HepG2 (cell line): Measurements from ENCODE around the gene TCN1. TPM values are rescaled to one million over a fixed set of nuclear protein-coding genes. Genes with fewer than 3 reads are reported as not detected.

Experiments used
- ATAC-seq: fragments of 200-7000 bp; cut with Tn5 transposase; 3 replicates; pipeline ENCODE4 v1.9.1; 2020; ENCODE audit warnings: mild to moderate bottlenecking, moderate library complexity
- BruUV-seq: library from RNA; stranded (reverse); fragments of 400-500 nt; replicated peaks from 2 replicates; lab custom pipeline; 2021; lab: Mats Ljungman, UMichigan
- CTCF ChIA-PET: fragments of 300-600 bp; formaldehyde crosslinking; extraction: SDS; loops from one replicate; lab custom pipeline; 2021; ENCODE audit warnings: low total read pairs, inconsistent platforms, low intra/inter-chr PET ratio; lab: Yijun Ruan, JAX
- POLR2A ChIA-PET: fragments of 350-600 bp; sonication (Branson Sonifier 250); formaldehyde crosslinking; loops from one replicate; lab custom pipeline; 2020; ENCODE audit warnings: antibody characterized with exemption, inconsistent platforms; lab: Yijun Ruan, JAX
- DNase-seq: peaks from one replicate; pipeline ENCODE4 v3.0.0-alpha.2; 2015; ENCODE audit warnings: low spot score
- FAIRE-seq: peaks from 3 replicates; lab custom pipeline; 2011; peaks lifted over from hg19 to GRCh38; lab: Jason Lieb, UNC
- H2AFZ ChIP-seq: one replicate; pipeline ENCODE4 v1.6.1; 2011; ENCODE audit warnings: low read length, inconsistent platforms
- H3K27ac ChIP-seq: fragments of 300-600 bp; 3 replicates; pipeline ENCODE4 v1.8.0; 2011; ENCODE audit warnings: mixed run types, mild to moderate bottlenecking, mixed read lengths, low read length, inconsistent platforms; ENCODE audit not compliant: insufficient read depth; ENCODE audit errors: extremely low read length
- H3K27me3 ChIP-seq, 2 experiments: fragments of 200-600 bp in 1 of 2; 2 replicates in 1 of 2; 3 replicates in 1 of 2; pipeline versions ENCODE4 v1.6.0 to v1.8.0; 2011; ENCODE audit warnings: low read length in 2 of 2, mild to moderate bottlenecking in 2 of 2, moderate library complexity in 2 of 2, inconsistent platforms in 1 of 2; ENCODE audit not compliant: insufficient read depth in 2 of 2, control insufficient read depth in 1 of 2
- H3K36me3 ChIP-seq, 2 experiments: fragments of 200-600 bp in 1 of 2; replicated peaks in 1 of 2; 2 replicates in 1 of 2; 3 replicates in 1 of 2; pipeline versions ENCODE4 v1.5.1 to v1.8.0; 2011; ENCODE audit warnings: low read length in 2 of 2, inconsistent platforms in 1 of 2; ENCODE audit not compliant: insufficient read depth in 2 of 2, control insufficient read depth in 1 of 2
- H3K4me1 ChIP-seq: 2 replicates; pipeline ENCODE4 v1.5.1; 2012; ENCODE audit warnings: low read length, inconsistent platforms; ENCODE audit not compliant: insufficient read depth
- H3K4me2 ChIP-seq: 2 replicates; pipeline ENCODE4 v1.6.0; 2011; ENCODE audit warnings: low read depth, low read length, inconsistent platforms
- H3K4me3 ChIP-seq, 3 experiments: fragments of 200-600 bp in 1 of 3; sonication (generic), shearing (Covaris generic) in 1 of 3; replicated peaks in 1 of 3; 2 replicates each; pipeline ENCODE4 v1.5.1; 2011 to 2016; ENCODE audit warnings: low read length in 3 of 3, inconsistent platforms in 2 of 3, low read depth in 2 of 3, mild to moderate bottlenecking in 2 of 3, control low read depth in 1 of 3, mixed read lengths in 1 of 3; ENCODE audit not compliant: insufficient read depth in 1 of 3
- H3K79me2 ChIP-seq: one replicate; pipeline ENCODE4 v1.6.1; 2011; ENCODE audit warnings: low read length, inconsistent platforms; ENCODE audit not compliant: insufficient read depth
- H3K9ac ChIP-seq: 2 replicates; pipeline ENCODE4 v1.6.0; 2011; ENCODE audit warnings: mild to moderate bottlenecking, low read depth, low read length, inconsistent platforms; ENCODE audit not compliant: insufficient read depth
- H3K9me3 ChIP-seq: 2 replicates; pipeline ENCODE4 v1.5.1; 2012; ENCODE audit warnings: mild to moderate bottlenecking, low read length
- H4K20me1 ChIP-seq: 2 replicates; pipeline ENCODE4 v1.6.0; 2011; ENCODE audit warnings: inconsistent platforms, mild to moderate bottlenecking, low read length, moderate library complexity; ENCODE audit not compliant: insufficient read depth
- MAFK ChIP-seq, 2 experiments: IDR thresholded peaks in 1 of 2; conservative IDR thresholded peaks in 1 of 2; 2 replicates each; pipeline ENCODE4 v1.6.1; 2011; ENCODE audit warnings: improper control_type of control experiment in 2 of 2, low read length in 2 of 2
- NFIC ChIP-seq: IDR thresholded peaks from 2 replicates; pipeline ENCODE4 v1.6.1; 2012; ENCODE audit warnings: mild to moderate bottlenecking, low read length, inconsistent platforms
- PATZ1 ChIP-seq: sonication (generic); formaldehyde crosslinking; IDR thresholded peaks from 2 replicates; pipeline ENCODE4 v1.4.0; 2020; ENCODE audit warnings: missing genetic modification reagents
- XRCC5 ChIP-seq: fragments of 200-400 bp; formaldehyde crosslinking; optimal IDR thresholded peaks from 2 replicates; pipeline ENCODE3; 2017; ENCODE audit warnings: mild to moderate bottlenecking, low read length
- ZBTB20 ChIP-seq: sonication (generic); formaldehyde crosslinking; IDR thresholded peaks from 2 replicates; pipeline ENCODE4 v1.8.1; 2023; ENCODE audit warnings: missing genetic modification reagents, low read depth, mild to moderate bottlenecking, borderline replicate concordance
- ZBTB38 ChIP-seq: sonication (generic); formaldehyde crosslinking; IDR thresholded peaks from 2 replicates; pipeline ENCODE4 v1.5.1; 2020; ENCODE audit warnings: mild to moderate bottlenecking, missing genetic modification reagents
- ZC3H13 ChIP-seq: sonication (generic); formaldehyde crosslinking; IDR thresholded peaks from 2 replicates; pipeline ENCODE4 v1.8.1; 2023; ENCODE audit warnings: mild to moderate bottlenecking, missing genetic modification reagents, moderate library complexity
- ZFP41 ChIP-seq: sonication (generic); formaldehyde crosslinking; IDR thresholded peaks from 2 replicates; pipeline ENCODE4 v1.4.0; 2020; ENCODE audit warnings: mild to moderate bottlenecking, missing genetic modification reagents, borderline replicate concordance
- ZKSCAN5 ChIP-seq: sonication (generic); formaldehyde crosslinking; IDR thresholded peaks from 2 replicates; pipeline ENCODE4 v1.5.1; 2020; ENCODE audit warnings: mild to moderate bottlenecking, missing genetic modification reagents
- ZNF577 ChIP-seq: sonication (generic); formaldehyde crosslinking; IDR thresholded peaks from 2 replicates; pipeline ENCODE4 v1.4.0; 2020; ENCODE audit warnings: mild to moderate bottlenecking, low read depth, missing genetic modification reagents, borderline replicate concordance
- ZNF777 ChIP-seq: sonication (generic); formaldehyde crosslinking; IDR thresholded peaks from 2 replicates; pipeline ENCODE4 v1.4.0; 2020; ENCODE audit warnings: missing genetic modification reagents
- WGBS: methylation state at CpG from one replicate; pipeline ENCODE4 v1.1.6; 2017; ENCODE audit warnings: low lambda C conversion rate; 5-methylcytosine and 5-hydroxymethylcytosine counted together
- in situ Hi-C: cut with HindIII; loops from 2 replicates; pipeline ENCODE4 v1.10.0; 2017; ENCODE audit warnings: low pct_unique_long_range_greater_than_20kb; ENCODE audit not compliant: extremely low pct_ligation_motif_present
- intact Hi-C: fragments of 100-400 bp; cut with micrococcal nuclease; formaldehyde crosslinking; loops from one replicate; pipeline ENCODE4 v1.10.0; 2022; ENCODE audit not compliant: unreplicated experiment
- polyA plus RNA-seq, 8 experiments: library from polyadenylated mRNA; depleted of rRNA in 3 of 8; stranded (reverse) in 7 of 8; unstranded in 1 of 8; fragments of >200 nt; fragmentation: Illumina TruSeq in 4 of 8; extraction: Trizol in 4 of 8; gene quantifications; 2 replicates each; pipeline versions ENCODE4 v1.2.1 to v1.2.3, GENCODE V29; 2011 to 2016; ENCODE audit warnings: low read depth in 4 of 8, missing spikeins in 1 of 8, mixed read lengths in 1 of 8; ENCODE audit not compliant: insufficient read depth in 1 of 8
- total RNA-seq, 5 experiments: library from RNA; depleted of rRNA; stranded (reverse); fragments of >200 nt; fragmentation: Illumina TruSeq; extraction: Trizol; gene quantifications; 2 replicates each; pipeline ENCODE4 v1.2.3, GENCODE V29; 2016; ENCODE audit warnings: low read depth in 1 of 5
- TF ChIP-seq, protein P1 (sequence below), 2 experiments: sonication (generic) in 1 of 2; formaldehyde crosslinking in 1 of 2; IDR thresholded peaks; 2 replicates each; pipeline versions ENCODE4 v1.6.1 to v1.9.0; 2014 to 2022; ENCODE audit warnings: antibody characterized with exemption in 1 of 2, borderline replicate concordance in 1 of 2, inconsistent platforms in 1 of 2, low read depth in 1 of 2, missing genetic modification reagents in 1 of 2
- TF ChIP-seq, protein P2 (sequence below): IDR thresholded peaks from 2 replicates; pipeline ENCODE4 v1.6.1; 2016; ENCODE audit warnings: control low read depth
- TF ChIP-seq, protein P3 (sequence below): sonication (generic); formaldehyde crosslinking; IDR thresholded peaks from 2 replicates; pipeline ENCODE4 v1.5.0; 2020; ENCODE audit warnings: missing genetic modification reagents, mild to moderate bottlenecking, borderline replicate concordance

Gene TCN1
- total and polyA plus RNA-seq, 2 of the 13 experiments (the other 11 are each of a cell fraction or from before 2014, with no cell fraction given) = not detected

GRCh38 chr11:59867946-59868345 lies 1.7 kb upstream of the TCN1 start (continued):
- TF ChIP-seq, protein P1, sequence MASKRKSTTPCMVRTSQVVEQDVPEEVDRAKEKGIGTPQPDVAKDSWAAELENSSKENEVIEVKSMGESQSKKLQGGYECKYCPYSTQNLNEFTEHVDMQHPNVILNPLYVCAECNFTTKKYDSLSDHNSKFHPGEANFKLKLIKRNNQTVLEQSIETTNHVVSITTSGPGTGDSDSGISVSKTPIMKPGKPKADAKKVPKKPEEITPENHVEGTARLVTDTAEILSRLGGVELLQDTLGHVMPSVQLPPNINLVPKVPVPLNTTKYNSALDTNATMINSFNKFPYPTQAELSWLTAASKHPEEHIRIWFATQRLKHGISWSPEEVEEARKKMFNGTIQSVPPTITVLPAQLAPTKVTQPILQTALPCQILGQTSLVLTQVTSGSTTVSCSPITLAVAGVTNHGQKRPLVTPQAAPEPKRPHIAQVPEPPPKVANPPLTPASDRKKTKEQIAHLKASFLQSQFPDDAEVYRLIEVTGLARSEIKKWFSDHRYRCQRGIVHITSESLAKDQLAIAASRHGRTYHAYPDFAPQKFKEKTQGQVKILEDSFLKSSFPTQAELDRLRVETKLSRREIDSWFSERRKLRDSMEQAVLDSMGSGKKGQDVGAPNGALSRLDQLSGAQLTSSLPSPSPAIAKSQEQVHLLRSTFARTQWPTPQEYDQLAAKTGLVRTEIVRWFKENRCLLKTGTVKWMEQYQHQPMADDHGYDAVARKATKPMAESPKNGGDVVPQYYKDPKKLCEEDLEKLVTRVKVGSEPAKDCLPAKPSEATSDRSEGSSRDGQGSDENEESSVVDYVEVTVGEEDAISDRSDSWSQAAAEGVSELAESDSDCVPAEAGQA (IDR thresholded peaks at IDR 0.05; ENCODE audit: low read depth) = no peak
- TF ChIP-seq, protein P1 (CRISPR knock-in tag; IDR thresholded peaks at IDR 0.05; ENCODE audit: borderline replicate concordance) = no peak
- TF ChIP-seq ZC3H13 (CRISPR knock-in tag) (no peak), MAFK (conservative IDR thresholded peaks at IDR 0.05 in 1 of 2, IDR thresholded peaks at IDR 0.05 in 1 of 2; ENCODE audit: low read length in 2 of 2) (no peak), ZNF577 (CRISPR knock-in tag) (no peak)
- TF ChIP-seq, protein P2, sequence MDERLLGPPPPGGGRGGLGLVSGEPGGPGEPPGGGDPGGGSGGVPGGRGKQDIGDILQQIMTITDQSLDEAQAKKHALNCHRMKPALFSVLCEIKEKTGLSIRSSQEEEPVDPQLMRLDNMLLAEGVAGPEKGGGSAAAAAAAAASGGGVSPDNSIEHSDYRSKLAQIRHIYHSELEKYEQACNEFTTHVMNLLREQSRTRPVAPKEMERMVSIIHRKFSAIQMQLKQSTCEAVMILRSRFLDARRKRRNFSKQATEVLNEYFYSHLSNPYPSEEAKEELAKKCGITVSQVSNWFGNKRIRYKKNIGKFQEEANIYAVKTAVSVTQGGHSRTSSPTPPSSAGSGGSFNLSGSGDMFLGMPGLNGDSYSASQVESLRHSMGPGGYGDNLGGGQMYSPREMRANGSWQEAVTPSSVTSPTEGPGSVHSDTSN = no peak
- TF ChIP-seq, all 625 proteins: peak for 0

DNA sequence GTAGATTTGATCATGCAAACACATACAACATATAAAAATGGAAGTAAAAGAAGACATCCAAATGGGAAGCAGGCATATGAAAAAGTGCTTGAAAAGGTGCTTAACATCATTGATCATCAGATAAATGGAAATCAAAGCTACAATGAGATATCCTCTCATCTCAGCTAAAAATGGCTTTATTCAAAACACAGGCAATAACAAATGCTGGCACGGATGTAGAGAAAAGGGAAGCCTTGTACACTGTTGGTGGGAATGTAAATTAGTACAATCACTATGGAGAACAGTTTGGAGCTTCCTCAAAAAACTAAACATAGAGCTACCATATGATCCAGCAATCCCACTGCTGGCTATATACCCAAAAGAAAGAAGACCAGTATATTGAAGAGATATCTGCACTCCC lies 549 bp upstream of the TCN1 start:
- BruUV-seq = no TSS peak
- H3K4me2 ChIP-seq = no peak overlapping the region
- ATAC-seq (no peak), FAIRE-seq (no peak), DNase-seq (no peak)
- ChIA-PET POLR2A (no interaction called here), CTCF (no interaction called here)
- in situ Hi-C loops (no loop called here), intact Hi-C loops (no loop called here)
- H3K27me3 ChIP-seq = no peaks in the 10 kb centered on the region
- H3K36me3 ChIP-seq = no peaks in the 10 kb centered on the region
- H3K27ac ChIP-seq = no peak overlapping the region
- H4K20me1 ChIP-seq = no peaks in the 10 kb centered on the region
- H2AFZ ChIP-seq = no peak overlapping the region
- no peaks in the 10 kb centered on the region for H3K79me2 ChIP-seq
- no peak overlapping the region for H3K4me3 ChIP-seq
- H3K9me3 ChIP-seq = no peaks in the 10 kb centered on the region
- no peak overlapping the region for H3K9ac ChIP-seq
- 0% methylated on average over 1 of the region's 1 CpG for WGBS
- H3K4me1 ChIP-seq = no peaks in the 10 kb centered on the region
- no peak for TF ChIP-seq ZBTB38
- TF ChIP-seq XRCC5 = no peak
- TF ChIP-seq ZKSCAN5 = no peak
- no peak for TF ChIP-seq ZNF777 (CRISPR knock-in tag)
- TF ChIP-seq PATZ1 (CRISPR knock-in tag) = no peak
- TF ChIP-seq, protein P3, sequence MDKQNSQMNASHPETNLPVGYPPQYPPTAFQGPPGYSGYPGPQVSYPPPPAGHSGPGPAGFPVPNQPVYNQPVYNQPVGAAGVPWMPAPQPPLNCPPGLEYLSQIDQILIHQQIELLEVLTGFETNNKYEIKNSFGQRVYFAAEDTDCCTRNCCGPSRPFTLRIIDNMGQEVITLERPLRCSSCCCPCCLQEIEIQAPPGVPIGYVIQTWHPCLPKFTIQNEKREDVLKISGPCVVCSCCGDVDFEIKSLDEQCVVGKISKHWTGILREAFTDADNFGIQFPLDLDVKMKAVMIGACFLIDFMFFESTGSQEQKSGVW (CRISPR knock-in tag) = no peak
- no peak for TF ChIP-seq ZFP41 (CRISPR knock-in tag)
- no peak for TF ChIP-seq NFIC
- TF ChIP-seq ZBTB20 (CRISPR knock-in tag) = no peak
